Measurements from ENCODE around the gene TSHR.
"Not testable (repeated sequence)": the region's sequence is repeated elsewhere in the genome, so short reads cannot be mapped to it uniquely, and the experiment has no call there.

TSHR gene

GRCh38 chr14:80955416-80955941, at the start of gene TSHR:
TSHR (plus strand) TSS chr14:80955621; CDS start chr14:80955681, 60 bp downstream.
- CTCF ChIA-PET = interaction anchor here (0.6 to 9.6 kb wide), 22 partner anchors 10 to 509 kb away, joined by 3 to 138 read pairs (median 5); partner anchors contain the start of gene CEP128
- DNase-seq (ENCODE audit: low read depth, low spot score) = no peak
- TF ChIP-seq, protein P1, sequence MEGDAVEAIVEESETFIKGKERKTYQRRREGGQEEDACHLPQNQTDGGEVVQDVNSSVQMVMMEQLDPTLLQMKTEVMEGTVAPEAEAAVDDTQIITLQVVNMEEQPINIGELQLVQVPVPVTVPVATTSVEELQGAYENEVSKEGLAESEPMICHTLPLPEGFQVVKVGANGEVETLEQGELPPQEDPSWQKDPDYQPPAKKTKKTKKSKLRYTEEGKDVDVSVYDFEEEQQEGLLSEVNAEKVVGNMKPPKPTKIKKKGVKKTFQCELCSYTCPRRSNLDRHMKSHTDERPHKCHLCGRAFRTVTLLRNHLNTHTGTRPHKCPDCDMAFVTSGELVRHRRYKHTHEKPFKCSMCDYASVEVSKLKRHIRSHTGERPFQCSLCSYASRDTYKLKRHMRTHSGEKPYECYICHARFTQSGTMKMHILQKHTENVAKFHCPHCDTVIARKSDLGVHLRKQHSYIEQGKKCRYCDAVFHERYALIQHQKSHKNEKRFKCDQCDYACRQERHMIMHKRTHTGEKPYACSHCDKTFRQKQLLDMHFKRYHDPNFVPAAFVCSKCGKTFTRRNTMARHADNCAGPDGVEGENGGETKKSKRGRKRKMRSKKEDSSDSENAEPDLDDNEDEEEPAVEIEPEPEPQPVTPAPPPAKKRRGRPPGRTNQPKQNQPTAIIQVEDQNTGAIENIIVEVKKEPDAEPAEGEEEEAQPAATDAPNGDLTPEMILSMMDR (IDR thresholded peaks at IDR 0.05; ENCODE audit: insufficient read depth, low read length, missing control alignments) = no peak
- POLR2A ChIA-PET = no interaction called here
- peak within 1 kb of the TSS; percentile 65 for H3K4me3 ChIP-seq (ENCODE audit: low read depth, low read length)

- ChIA-PET POLR2A (no interaction called here), CTCF (interaction anchor here (1.9 to 2.2 kb wide), 2 partner anchors 24 to 81 kb away, joined by 4 to 5 read pairs; no protein-coding TSS in a partner anchor)
- DNase-seq (ENCODE audit: low read depth, low spot score) = no peak
- TF ChIP-seq, protein P1 (IDR thresholded peaks at IDR 0.05; ENCODE audit: insufficient read depth, low read length, missing control alignments) = no peak
- H3K4me3 ChIP-seq (ENCODE audit: low read depth, low read length) = no peak overlapping the region
These were observed 49.1 kb upstream of the TSHR start for GRCh38 chr14:80906336-80906735.

DNA sequence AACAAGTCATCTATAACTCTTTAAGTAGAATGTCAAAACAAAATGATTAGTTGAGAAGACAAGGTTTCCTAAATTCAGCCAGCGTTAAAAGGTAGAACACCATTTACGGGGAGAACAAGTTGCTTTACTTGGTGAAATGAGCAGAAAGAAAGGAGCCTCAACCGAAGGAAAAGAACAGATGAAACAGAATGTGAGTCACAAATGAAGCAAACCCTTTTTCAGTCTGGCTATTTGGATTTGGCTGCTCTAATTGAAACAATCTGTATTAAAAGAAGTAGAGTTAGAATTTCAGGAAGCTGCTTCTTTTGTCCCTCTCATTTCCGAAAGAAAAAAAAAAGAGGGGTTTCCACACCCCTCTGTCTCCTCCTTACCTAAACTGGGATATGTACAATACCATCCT, 48.5 kb upstream of the TSHR start:
- H3K4me3 ChIP-seq (ENCODE audit: low read depth, low read length) = no peak overlapping the region
- POLR2A ChIA-PET = no interaction called here
- CTCF ChIA-PET = interaction anchor here (1.9 to 2.2 kb wide), 2 partner anchors 23 to 80 kb away, joined by 4 to 5 read pairs; no protein-coding TSS in a partner anchor
- TF ChIP-seq, protein P1 (IDR thresholded peaks at IDR 0.05; ENCODE audit: insufficient read depth, low read length, missing control alignments) = no peak
- DNase-seq (ENCODE audit: low read depth, low spot score) = no peak

GRCh38 chr14:80912013-80912412, 43.4 kb upstream of the TSHR start:
- CTCF ChIA-PET; DNase-seq (ENCODE audit: low read depth, low spot score); POLR2A ChIA-PET; H3K4me3 ChIP-seq (ENCODE audit: low read depth, low read length): not testable (repeated sequence)

GRCh38 chr14:80919622-80920021, 35.8 kb upstream of the TSHR start:
- CTCF ChIA-PET = interaction anchor here (0.6 kb wide), 1 partner anchor 805 kb away, joined by 3 read pairs; no protein-coding TSS in a partner anchor
- TF ChIP-seq, protein P1 (IDR thresholded peaks at IDR 0.05; ENCODE audit: insufficient read depth, low read length, missing control alignments) = no peak

GRCh38 chr14:80923368-80923767, 32.1 kb upstream of the TSHR start:
- TF ChIP-seq, protein P1 (IDR thresholded peaks at IDR 0.05; ENCODE audit: insufficient read depth, low read length, missing control alignments) = no peak
- no peak for DNase-seq (ENCODE audit: low read depth, low spot score)
- H3K4me3 ChIP-seq (ENCODE audit: low read depth, low read length) = no peak overlapping the region
- ChIA-PET CTCF (no interaction called here), POLR2A (no interaction called here)

More at GRCh38 chr14:80919622-80920021, 35.8 kb upstream of the TSHR start:
- H3K4me3 ChIP-seq (ENCODE audit: low read depth, low read length) = no peak overlapping the region
- POLR2A ChIA-PET = no interaction called here
- DNase-seq (ENCODE audit: low read depth, low spot score) = no peak

Data from AG04449 (cell line).